ENCODE results near the gene STARD5. TPM values are rescaled to one million over a fixed set of nuclear protein-coding genes. Genes with fewer than 3 reads are reported as not detected.

The STARD5 gene
- total RNA-seq, 1 donor from 2014 or later, result 2.5 TPM

GRCh38 chr15:81274255-81274654 is 49.7 kb downstream of the STARD5 start:
- no peaks in the 10 kb centered on the region for H3K27me3 ChIP-seq (ENCODE audit: low read depth)
- no peak for TF ChIP-seq CTCF (IDR thresholded peaks at IDR 0.05; ENCODE audit: borderline replicate concordance)
- intact Hi-C loops (cut with micrococcal nuclease), result loop anchor here (10.0 kb wide), 1 partner anchor 61 kb away; no protein-coding TSS in a partner anchor
- peaks cover 6% of the 10 kb centered on the region for H3K4me1 ChIP-seq
- H3K27ac ChIP-seq (replicated peaks), result no peak overlapping the region
- no peak overlapping the region for H3K4me3 ChIP-seq
- no peak for DNase-seq
- H3K9me3 ChIP-seq (replicated peaks), result peaks cover 13% of the 10 kb centered on the region
- peaks cover 19% of the 10 kb centered on the region for H3K36me3 ChIP-seq

GRCh38 chr15:81273855-81274254 is 50.1 kb downstream of the STARD5 start:
- no peak for TF ChIP-seq CTCF (IDR thresholded peaks at IDR 0.05; ENCODE audit: borderline replicate concordance)
- Histone ChIP-seq H3K36me3 (peaks cover 21% of the 10 kb centered on the region), H3K27me3 (ENCODE audit: low read depth) (no peaks in the 10 kb centered on the region), H3K4me3 (no peak overlapping the region), H3K4me1 (peaks cover 6% of the 10 kb centered on the region), H3K9me3 (replicated peaks) (peaks cover 13% of the 10 kb centered on the region), H3K27ac (replicated peaks) (no peak overlapping the region)
- intact Hi-C loops (cut with micrococcal nuclease), result loop anchor here (10.0 kb wide), 1 partner anchor 61 kb away; no protein-coding TSS in a partner anchor
- DNase-seq, result no peak

- Histone ChIP-seq H3K4me1 (peaks cover 6% of the 10 kb centered on the region), H3K9me3 (replicated peaks) (peaks cover 13% of the 10 kb centered on the region), H3K4me3 (no peak overlapping the region), H3K27me3 (ENCODE audit: low read depth) (no peaks in the 10 kb centered on the region), H3K36me3 (peaks cover 21% of the 10 kb centered on the region), H3K27ac (replicated peaks) (no peak overlapping the region)
- no peak for DNase-seq
- intact Hi-C loops (cut with micrococcal nuclease), result loop anchor here (10.0 kb wide), 1 partner anchor 62 kb away; no protein-coding TSS in a partner anchor
- no peak for TF ChIP-seq CTCF (IDR thresholded peaks at IDR 0.05; ENCODE audit: borderline replicate concordance)
These were observed 50.7 kb downstream of the STARD5 start for GRCh38 chr15:81273200-81273599.

GRCh38 chr15:81271761-81272644 is 51.9 kb downstream of the STARD5 start:
- H3K4me1 ChIP-seq, result peaks cover 6% of the 10 kb centered on the region
- no peaks in the 10 kb centered on the region for H3K27me3 ChIP-seq (ENCODE audit: low read depth)
- H3K27ac ChIP-seq (replicated peaks), result no peak overlapping the region
- H3K9me3 ChIP-seq (replicated peaks), result peaks cover 6% of the 10 kb centered on the region
- H3K36me3 ChIP-seq, result peaks cover 15% of the 10 kb centered on the region
- no peak for DNase-seq
- intact Hi-C loops (cut with micrococcal nuclease), result loop anchor here (10.0 kb wide), 1 partner anchor 63 kb away; no protein-coding TSS in a partner anchor
- no peak for TF ChIP-seq CTCF (IDR thresholded peaks at IDR 0.05; ENCODE audit: borderline replicate concordance)
- H3K4me3 ChIP-seq, result no peak overlapping the region

GRCh38 chr15:81270781-81271491 is 53.0 kb downstream of the STARD5 start:
- no peak overlapping the region for H3K27ac ChIP-seq (replicated peaks)
- H3K27me3 ChIP-seq (ENCODE audit: low read depth), result no peaks in the 10 kb centered on the region
- no peak for DNase-seq
- intact Hi-C loops (cut with micrococcal nuclease), result loop anchor here (10.0 kb wide), 1 partner anchor 64 kb away; no protein-coding TSS in a partner anchor
- no peak overlapping the region for H3K4me3 ChIP-seq
- no peak for TF ChIP-seq CTCF (IDR thresholded peaks at IDR 0.05; ENCODE audit: borderline replicate concordance)
- H3K9me3 ChIP-seq (replicated peaks), result no peaks in the 10 kb centered on the region
- peaks cover 15% of the 10 kb centered on the region for H3K36me3 ChIP-seq
- peaks cover 10% of the 10 kb centered on the region for H3K4me1 ChIP-seq
